Progenitor cell of endocrine pancreas (in vitro differentiated cells): Measurements from ENCODE around the gene REL. TPM values are rescaled to one million over a fixed set of nuclear protein-coding genes. Genes with fewer than 3 reads are reported as not detected.
"Not testable (repeated sequence)": the region's sequence is repeated elsewhere in the genome, so short reads cannot be mapped to it uniquely, and the experiment has no call there.

Experiments
- DNase-seq: peaks from one replicate; pipeline ENCODE4 v3.0.0; 2021; ENCODE audit warnings: low spot score; ENCODE audit not compliant: unreplicated experiment
- H3K27ac Mint-ChIP-seq: 2 replicates; pipeline ENCODE4 v1.8.0; 2021; ENCODE audit warnings: mild to moderate bottlenecking, moderate library complexity, mixed read lengths
- H3K27me3 Mint-ChIP-seq: 2 replicates; pipeline ENCODE4 v1.8.0; 2021; ENCODE audit warnings: mixed read lengths
- H3K36me3 Mint-ChIP-seq: 2 replicates; pipeline ENCODE4 v1.8.0; 2022; ENCODE audit warnings: mixed read lengths; ENCODE audit not compliant: insufficient read depth
- H3K4me1 Mint-ChIP-seq: 2 replicates; pipeline ENCODE4 v1.8.0; 2021; ENCODE audit warnings: low read depth, mixed read lengths
- H3K4me3 Mint-ChIP-seq: 2 replicates; pipeline ENCODE4 v1.8.0; 2021; ENCODE audit warnings: low read depth, mild to moderate bottlenecking, moderate library complexity, mixed read lengths
- H3K9me3 Mint-ChIP-seq: 2 replicates; pipeline ENCODE4 v1.8.0; 2021; ENCODE audit warnings: low read depth, mixed read lengths
- total RNA-seq: library from RNA; stranded (reverse); gene quantifications from 2 replicates; pipeline ENCODE4 v1.2.1, GENCODE V29; 2021
- TF ChIP-seq, protein P1 (sequence below): fragments of 200-600 bp; sonication (generic); IDR thresholded peaks from one replicate; pipeline ENCODE4 v1.5.0; 2021; ENCODE audit warnings: antibody characterized with exemption, mild to moderate bottlenecking; ENCODE audit not compliant: unreplicated experiment

REL gene
- total RNA-seq, 1 donor from 2014 or later: 11.9 TPM

DNA sequence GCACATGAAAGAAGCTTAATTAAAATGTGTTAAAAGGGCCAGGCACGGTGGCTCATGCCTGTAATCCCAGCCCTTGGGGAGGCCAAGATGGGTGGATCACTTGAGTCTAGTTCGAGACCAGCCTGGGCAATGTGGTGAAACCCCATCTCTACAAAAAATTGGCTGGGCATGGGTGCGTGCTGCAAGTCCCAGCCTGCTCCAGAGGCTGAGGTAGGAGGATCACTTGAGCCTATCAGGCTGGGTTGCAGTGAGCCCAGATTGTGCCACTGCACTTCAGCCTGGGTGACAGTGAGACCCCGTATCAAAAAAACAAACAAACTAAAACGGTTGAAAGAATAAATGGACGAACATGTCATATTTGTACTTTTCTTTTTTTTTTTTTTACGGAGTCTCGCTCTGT is 26.0 kb downstream of the REL start:
- no peak for DNase-seq
- Mint-ChIP-seq H3K4me1 (peaks cover 4% of the 10 kb centered on the region), H3K36me3 (peaks cover 4% of the 10 kb centered on the region), H3K27ac (no peak overlapping the region), H3K9me3 (peaks cover 2% of the 10 kb centered on the region), H3K27me3 (no peaks in the 10 kb centered on the region), H3K4me3 (no peak overlapping the region)
- TF ChIP-seq, protein P1, sequence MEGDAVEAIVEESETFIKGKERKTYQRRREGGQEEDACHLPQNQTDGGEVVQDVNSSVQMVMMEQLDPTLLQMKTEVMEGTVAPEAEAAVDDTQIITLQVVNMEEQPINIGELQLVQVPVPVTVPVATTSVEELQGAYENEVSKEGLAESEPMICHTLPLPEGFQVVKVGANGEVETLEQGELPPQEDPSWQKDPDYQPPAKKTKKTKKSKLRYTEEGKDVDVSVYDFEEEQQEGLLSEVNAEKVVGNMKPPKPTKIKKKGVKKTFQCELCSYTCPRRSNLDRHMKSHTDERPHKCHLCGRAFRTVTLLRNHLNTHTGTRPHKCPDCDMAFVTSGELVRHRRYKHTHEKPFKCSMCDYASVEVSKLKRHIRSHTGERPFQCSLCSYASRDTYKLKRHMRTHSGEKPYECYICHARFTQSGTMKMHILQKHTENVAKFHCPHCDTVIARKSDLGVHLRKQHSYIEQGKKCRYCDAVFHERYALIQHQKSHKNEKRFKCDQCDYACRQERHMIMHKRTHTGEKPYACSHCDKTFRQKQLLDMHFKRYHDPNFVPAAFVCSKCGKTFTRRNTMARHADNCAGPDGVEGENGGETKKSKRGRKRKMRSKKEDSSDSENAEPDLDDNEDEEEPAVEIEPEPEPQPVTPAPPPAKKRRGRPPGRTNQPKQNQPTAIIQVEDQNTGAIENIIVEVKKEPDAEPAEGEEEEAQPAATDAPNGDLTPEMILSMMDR: no peak

DNA sequence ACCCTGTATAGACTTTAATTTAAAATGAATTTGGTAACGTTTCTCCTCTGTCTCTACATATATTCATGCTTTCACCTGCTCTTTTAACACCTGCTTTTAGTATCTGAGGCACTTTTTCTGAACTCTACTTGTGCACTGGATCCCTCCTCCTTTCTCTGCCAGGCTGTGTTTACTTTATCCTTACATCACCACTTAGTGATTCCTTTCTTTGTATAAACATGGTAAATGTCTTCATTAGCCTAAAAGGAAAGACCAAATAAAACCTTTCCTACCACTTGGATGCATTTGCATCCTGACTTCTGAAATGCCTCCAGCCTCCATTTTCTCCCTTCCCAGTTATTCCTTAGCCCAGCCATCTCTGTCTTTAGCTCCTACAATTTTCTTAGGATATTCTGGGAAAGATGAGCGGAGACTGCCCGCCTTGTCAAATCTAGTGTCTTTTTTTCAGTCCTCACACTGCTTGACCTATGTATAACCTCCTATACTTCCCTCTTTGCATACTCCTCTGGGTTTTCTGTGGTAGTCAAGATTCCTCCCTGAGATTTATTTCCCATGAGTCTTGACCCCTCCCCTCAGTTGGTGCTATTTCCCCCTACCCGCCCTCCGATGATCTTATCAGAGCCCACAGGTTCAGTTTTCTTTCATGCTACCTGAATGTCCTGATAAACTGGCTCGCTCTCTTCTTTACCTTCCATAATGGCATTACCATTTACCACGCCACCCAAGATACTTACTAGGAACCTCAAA is 44.8 kb downstream of the REL start:
- TF ChIP-seq, protein P1: no peak
- Mint-ChIP-seq H3K27me3 (no peaks in the 10 kb centered on the region), H3K36me3 (peaks cover 17% of the 10 kb centered on the region), H3K27ac (peak overlapping the region; percentile 34), H3K4me3 (no peak overlapping the region), H3K9me3 (no peaks in the 10 kb centered on the region), H3K4me1 (peaks cover 12% of the 10 kb centered on the region)
- no peak for DNase-seq

DNA sequence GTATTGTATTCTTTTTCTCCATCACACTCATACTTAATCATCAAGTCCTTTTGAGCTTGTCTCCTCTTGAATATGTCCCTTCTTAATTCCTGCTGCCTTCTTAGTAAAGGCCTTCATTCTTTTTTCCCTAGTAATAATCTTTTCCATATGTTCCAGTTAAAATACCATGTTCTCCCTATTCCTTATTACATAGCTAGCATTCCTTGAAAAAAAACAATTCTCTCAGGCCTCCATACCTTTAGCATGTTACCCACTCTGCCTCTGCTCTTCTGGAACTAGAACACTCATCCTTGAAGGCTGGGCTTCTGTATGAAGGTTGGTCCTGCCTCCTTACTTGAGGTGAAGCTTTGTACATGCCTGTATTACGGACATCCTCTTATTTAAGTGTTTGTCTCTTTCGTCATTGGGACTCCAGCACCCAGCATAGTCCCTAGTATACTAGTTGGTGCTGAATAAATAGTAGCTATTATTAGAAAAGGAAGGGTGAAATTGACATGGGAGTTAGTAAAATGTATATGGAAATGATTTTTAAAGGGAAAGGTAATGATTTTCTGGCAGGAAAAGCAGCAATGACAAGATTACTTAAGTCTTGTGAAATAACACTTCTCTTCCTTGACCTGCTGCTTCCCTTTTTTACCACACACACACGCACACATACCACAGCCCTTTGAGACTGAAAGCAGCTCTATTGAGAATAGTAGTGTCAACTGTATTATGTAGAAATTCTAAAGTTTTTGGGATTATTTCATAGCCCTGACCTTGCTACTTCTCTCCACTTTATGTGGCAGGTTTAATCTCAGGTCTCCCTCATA is 45.6 kb downstream of the REL start:
- TF ChIP-seq, protein P1: no peak
- Mint-ChIP-seq H3K9me3 (no peaks in the 10 kb centered on the region), H3K27me3 (no peaks in the 10 kb centered on the region), H3K36me3 (peaks cover 17% of the 10 kb centered on the region), H3K4me3 (no peak overlapping the region), H3K4me1 (peaks cover 12% of the 10 kb centered on the region), H3K27ac (peak overlapping the region; percentile 34)
- no peak for DNase-seq

DNA sequence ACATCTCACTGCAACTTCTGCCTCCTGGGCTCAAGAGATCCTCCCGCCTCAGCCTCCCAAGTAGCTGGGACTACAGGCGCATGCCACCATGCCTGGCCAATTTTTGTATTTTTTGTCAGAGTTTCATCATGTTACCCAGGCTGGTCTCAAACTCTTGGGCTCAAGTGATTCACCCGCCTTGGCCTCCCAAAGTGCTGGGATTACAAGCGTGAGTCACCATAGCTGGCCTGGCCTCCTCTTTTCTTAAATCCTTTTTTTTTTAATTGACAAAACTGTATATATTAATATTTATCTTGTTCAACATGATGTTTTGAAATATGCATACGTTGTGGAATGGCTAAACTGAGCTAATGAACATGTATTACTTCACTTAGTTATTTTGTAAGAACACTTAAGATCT is 50.7 kb downstream of the REL start:
- not testable (repeated sequence) for H3K27me3 Mint-ChIP-seq, H3K4me1 Mint-ChIP-seq, H3K4me3 Mint-ChIP-seq, DNase-seq, H3K27ac Mint-ChIP-seq, H3K9me3 Mint-ChIP-seq
- H3K36me3 Mint-ChIP-seq: peaks cover 13% of the 10 kb centered on the region

DNA sequence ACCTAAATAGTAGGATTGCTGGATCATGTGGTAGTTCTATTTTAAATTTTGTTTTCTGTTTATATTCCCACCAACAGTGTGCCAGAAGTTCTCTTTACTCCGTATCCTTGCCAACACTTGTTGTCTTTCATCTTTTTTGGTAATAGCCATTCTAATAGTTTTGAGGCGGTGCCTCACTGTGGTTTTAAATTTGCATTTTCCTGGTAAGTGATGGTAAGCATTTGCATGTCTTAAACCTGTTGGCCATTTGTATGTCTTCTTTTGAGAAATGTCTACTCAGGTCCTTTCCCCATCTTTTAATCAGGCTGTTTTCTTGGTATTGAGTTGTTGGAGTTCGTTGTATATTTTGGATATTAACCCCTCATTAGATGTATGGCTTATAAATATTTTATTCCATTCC is 51.6 kb downstream of the REL start:
- H3K9me3 Mint-ChIP-seq: peaks cover 4% of the 10 kb centered on the region
- H3K27me3 Mint-ChIP-seq: no peaks in the 10 kb centered on the region
- TF ChIP-seq, protein P1: no peak
- no peak for DNase-seq
- H3K36me3 Mint-ChIP-seq: peaks cover 11% of the 10 kb centered on the region
- no peak overlapping the region for H3K27ac Mint-ChIP-seq
- no peak overlapping the region for H3K4me3 Mint-ChIP-seq
- no peaks in the 10 kb centered on the region for H3K4me1 Mint-ChIP-seq
